NK-92 (cell line): ENCODE measurements around the gene NOSTRIN.

Source experiments
- DNase-seq: peaks from one replicate; lab custom pipeline; 2025; ENCODE audit not compliant: unreplicated experiment; lab: John Stamatoyannopoulos, UW

NOSTRIN gene

GRCh38 chr2:168913495-168913894 lies 111.1 kb downstream of the NOSTRIN start:
- DNase-seq: no peak
